ENCODE data around the gene FOXS1. TPM values are rescaled to one million over a fixed set of nuclear protein-coding genes. Genes with fewer than 3 reads are reported as not detected.

Gene FOXS1
- total RNA-seq: not detected in 2 replicates

DNA sequence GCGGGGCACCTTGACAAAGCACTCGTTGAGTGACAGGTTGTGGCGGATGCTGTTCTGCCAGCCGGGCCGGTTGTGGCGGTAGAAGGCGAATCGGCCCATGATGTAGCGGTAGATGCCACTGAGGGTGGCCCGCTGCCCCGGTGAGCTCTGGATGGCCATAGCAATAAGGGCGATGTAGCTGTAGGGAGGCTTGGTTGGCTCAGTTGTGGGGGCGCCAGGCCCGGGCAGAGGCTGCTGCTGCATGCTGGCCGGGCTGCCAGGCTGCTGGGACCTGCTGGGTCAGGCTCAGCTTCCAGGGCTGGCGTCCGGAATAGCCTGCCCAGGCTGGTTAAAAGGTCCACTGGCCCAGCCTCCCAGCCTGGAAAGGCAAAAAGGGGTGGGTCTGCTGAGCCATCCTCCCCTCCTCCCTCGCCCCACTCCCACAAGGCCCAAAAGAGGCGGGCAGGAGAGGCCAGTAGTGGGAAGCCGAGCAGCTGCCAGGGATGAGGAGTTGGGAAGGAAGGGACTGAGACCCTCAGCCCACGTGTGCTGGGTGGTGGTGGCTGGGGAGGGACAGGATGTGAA lies at the start of gene FOXS1:
TSS of gene FOXS1 (minus strand) at position 305 of the 564 bp plus-strand sequence. CDS start at position 243, 62 bp downstream.

DNA sequence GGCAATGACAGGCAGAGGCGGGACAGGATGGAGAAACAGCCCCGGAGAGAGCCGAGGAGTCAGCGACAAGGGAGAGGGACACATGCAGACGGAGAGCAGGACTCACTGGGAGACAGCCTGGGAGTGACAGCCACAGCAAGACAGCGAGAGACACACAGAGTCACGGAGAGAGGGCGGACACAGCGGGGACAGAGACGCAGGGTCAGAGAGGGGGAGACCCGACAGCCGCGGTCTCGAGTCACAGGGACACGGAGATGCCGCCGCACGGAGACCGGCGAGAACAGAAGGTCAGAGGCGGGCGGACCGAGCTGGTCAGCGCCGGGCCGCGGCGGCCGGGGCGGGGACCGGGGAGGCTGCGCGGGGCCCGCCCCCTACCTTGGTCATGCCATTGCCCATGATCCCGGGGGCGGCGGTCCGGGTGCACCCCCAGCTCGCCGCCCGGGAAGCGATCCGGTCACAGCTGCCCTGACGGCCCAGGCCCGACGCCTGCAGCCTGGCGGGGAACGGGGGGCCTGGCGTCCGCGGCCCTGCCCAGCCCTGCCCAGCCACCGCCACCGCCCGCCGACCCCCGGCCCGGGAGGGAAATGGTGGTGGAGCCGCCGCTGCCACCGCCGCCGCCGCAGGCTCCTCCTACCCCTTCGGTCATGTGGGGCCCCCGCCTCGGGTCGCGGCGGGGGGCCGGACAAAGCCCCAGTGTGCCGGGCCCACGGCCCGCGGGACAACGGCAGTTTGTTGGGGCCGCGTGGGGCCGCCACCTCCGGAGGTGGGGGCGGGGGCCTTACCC lies 24.7 kb upstream of the FOXS1 start, which contains the start of the genes DUSP15 and TTLL9:
TSS of gene DUSP15 (minus strand) at position 586 of the 784 bp plus-strand sequence. CDS start at position 396, 190 bp downstream.
TSS of gene TTLL9 (plus strand) at position 693 of the 784 bp plus-strand sequence. CDS start 493 bp downstream, outside the sequence.

DNA sequence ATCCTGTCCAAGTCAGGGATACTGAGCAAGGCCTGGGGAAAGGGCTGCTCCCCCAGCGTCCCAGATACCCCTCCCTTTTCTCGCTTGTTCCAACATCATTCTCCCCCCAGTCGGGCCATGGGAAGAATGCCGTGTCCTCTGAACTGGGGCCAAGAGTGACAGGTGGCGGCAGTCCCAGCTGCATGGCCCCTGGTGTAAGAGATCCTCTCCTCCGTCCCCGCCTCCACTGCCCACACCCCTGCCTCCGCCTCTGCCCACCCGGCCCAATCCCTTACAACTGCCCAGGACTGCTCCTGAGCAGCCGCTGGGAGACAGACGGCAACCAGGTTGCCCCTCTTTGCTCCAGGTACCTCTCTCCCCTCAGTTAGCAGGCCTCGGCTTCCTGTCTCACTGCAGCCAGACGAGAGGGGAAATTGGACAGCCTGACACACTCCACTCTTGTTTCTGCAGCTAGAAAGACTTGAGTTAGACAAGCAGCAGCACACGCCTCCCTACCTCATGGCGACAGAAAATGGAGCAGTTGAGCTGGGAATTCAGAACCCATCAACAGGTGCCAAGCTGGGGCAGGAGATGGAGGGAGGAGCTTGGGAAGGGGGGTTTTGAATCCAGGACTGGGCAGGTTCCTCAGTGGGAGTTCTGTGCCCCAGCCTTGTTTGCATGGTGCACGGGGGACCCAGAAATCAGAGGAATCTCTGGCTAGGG lies 26.2 kb downstream of the FOXS1 start, which contains the start of gene MYLK2:
TSS of gene MYLK2 (plus strand) at position 274 of the 702 bp plus-strand sequence. CDS start at position 499, 225 bp downstream.

Small RNAs within 50 kb of the gene (small RNA-seq; reads per million reads assigned to genes)
- gene AL160175.1: not detected

Other genes starting within 250 kb of the FOXS1 start
- gene ID1, start 240.3 kb downstream of the FOXS1 start, total RNA-seq: 2.3 and 2.4 TPM in 2 replicates
- not detected in 2 replicates for gene COX4I2, start 207.7 kb downstream of the FOXS1 start, total RNA-seq
- 73.4 and 115 TPM in 2 replicates for gene BCL2L1, start 122.7 kb downstream of the FOXS1 start, total RNA-seq
- 11.4 and 26.5 TPM in 2 replicates for gene TPX2, start 106.3 kb downstream of the FOXS1 start, total RNA-seq
- gene MYLK2, start 26.2 kb downstream of the FOXS1 start, total RNA-seq: 0.22 TPM in 1 of 2 replicates, not detected in the other
- gene DUSP15, start 24.9 kb upstream of the FOXS1 start, total RNA-seq: not detected in 2 replicates
- under 0.01 TPM in 1 of 2 replicates, not detected in the other for gene TTLL9, start 25.0 kb upstream of the FOXS1 start, total RNA-seq
- 2.5 and 2.7 TPM in 2 replicates for gene PDRG1, start 106.4 kb upstream of the FOXS1 start, total RNA-seq
- under 0.01 TPM in 1 of 2 replicates, not detected in the other for gene XKR7, start 122.5 kb upstream of the FOXS1 start, total RNA-seq
- gene CCM2L, start 164.8 kb upstream of the FOXS1 start, total RNA-seq: not detected in 2 replicates
- not detected in 2 replicates for gene HCK, start 206.6 kb upstream of the FOXS1 start, total RNA-seq

Data from placental epithelial cell (primary cell).